ENCODE data around the gene KLHL26.

DNA sequence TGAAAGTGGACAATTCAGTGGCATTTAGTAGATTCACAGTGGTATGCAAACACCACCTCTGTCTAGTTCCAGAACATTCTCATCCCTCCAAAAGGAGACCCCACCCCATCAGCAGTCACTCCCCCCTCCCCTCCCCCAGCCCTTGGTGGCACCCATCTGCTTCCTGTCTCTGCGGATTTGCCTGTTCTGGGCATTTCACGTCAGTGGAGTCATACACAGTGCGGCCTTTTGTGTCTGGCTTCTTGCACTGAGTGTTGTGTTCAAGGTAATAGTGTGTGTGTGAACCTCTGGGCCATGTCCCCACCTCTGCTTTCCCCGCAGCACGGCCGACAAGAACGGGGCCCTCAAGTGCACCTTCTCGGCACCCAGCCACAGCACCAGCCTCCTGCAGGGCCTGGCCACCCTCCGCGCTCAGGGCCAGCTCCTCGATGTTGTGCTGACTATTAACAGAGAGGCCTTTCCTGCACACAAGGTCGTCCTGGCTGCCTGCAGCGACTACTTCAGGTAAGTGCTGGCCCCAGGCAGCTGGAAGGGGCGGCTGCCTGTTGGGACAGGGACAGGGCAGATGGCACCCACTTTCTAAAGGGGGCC, 27.2 kb downstream of the KLHL26 start:
- TF ChIP-seq, protein P1, sequence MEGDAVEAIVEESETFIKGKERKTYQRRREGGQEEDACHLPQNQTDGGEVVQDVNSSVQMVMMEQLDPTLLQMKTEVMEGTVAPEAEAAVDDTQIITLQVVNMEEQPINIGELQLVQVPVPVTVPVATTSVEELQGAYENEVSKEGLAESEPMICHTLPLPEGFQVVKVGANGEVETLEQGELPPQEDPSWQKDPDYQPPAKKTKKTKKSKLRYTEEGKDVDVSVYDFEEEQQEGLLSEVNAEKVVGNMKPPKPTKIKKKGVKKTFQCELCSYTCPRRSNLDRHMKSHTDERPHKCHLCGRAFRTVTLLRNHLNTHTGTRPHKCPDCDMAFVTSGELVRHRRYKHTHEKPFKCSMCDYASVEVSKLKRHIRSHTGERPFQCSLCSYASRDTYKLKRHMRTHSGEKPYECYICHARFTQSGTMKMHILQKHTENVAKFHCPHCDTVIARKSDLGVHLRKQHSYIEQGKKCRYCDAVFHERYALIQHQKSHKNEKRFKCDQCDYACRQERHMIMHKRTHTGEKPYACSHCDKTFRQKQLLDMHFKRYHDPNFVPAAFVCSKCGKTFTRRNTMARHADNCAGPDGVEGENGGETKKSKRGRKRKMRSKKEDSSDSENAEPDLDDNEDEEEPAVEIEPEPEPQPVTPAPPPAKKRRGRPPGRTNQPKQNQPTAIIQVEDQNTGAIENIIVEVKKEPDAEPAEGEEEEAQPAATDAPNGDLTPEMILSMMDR (IDR thresholded peaks at IDR 0.05; ENCODE audit: low read length) = no peak
- TF ChIP-seq EZH2 (optimal IDR thresholded peaks at IDR 0.05; ENCODE audit: low read depth, low read length) = no peak

All from MM.1S (cell line).